ENCODE measurements around the gene TBC1D22A.

Gene TBC1D22A

GRCh38 chr22:47150426-47150825, 388.0 kb downstream of the TBC1D22A start:
- no peak for DNase-seq

- no peak for DNase-seq
These were observed 388.6 kb downstream of the TBC1D22A start for GRCh38 chr22:47151064-47151463.

- DNase-seq, result no peak
These were observed 389.0 kb downstream of the TBC1D22A start for GRCh38 chr22:47151490-47151889.

GRCh38 chr22:47152236-47152635, 389.8 kb downstream of the TBC1D22A start:
- DNase-seq, result no peak

GRCh38 chr22:47152938-47153337, 390.5 kb downstream of the TBC1D22A start:
- no peak for DNase-seq

- DNase-seq, result no peak
These were observed 391.5 kb downstream of the TBC1D22A start for GRCh38 chr22:47153854-47154525.

- no peak for DNase-seq
These were observed 392.2 kb downstream of the TBC1D22A start for GRCh38 chr22:47154621-47155081.

- no peak for DNase-seq
These were observed 392.9 kb downstream of the TBC1D22A start for GRCh38 chr22:47155131-47155885.

- no peak for DNase-seq
These were observed 393.5 kb downstream of the TBC1D22A start for GRCh38 chr22:47155912-47156311.

GRCh38 chr22:47156352-47157092, 394.1 kb downstream of the TBC1D22A start:
- DNase-seq, result no peak

- no peak for DNase-seq
These were observed 394.6 kb downstream of the TBC1D22A start for GRCh38 chr22:47157093-47157420.

GRCh38 chr22:47157486-47158270, 395.2 kb downstream of the TBC1D22A start:
- DNase-seq, result no peak

- no peak for DNase-seq
These were observed 396.0 kb downstream of the TBC1D22A start for GRCh38 chr22:47158457-47158856.

- no peak for DNase-seq
These were observed 397.1 kb downstream of the TBC1D22A start for GRCh38 chr22:47159592-47159991.

GRCh38 chr22:47160141-47160541, 397.7 kb downstream of the TBC1D22A start:
- DNase-seq, result no peak

GRCh38 chr22:47160781-47161520, 398.5 kb downstream of the TBC1D22A start:
- DNase-seq, result no peak

GRCh38 chr22:47161631-47162030, 399.2 kb downstream of the TBC1D22A start:
- no peak for DNase-seq

GRCh38 chr22:47162865-47163264, 400.4 kb downstream of the TBC1D22A start:
- no peak for DNase-seq

- no peak for DNase-seq
These were observed 401.0 kb downstream of the TBC1D22A start for GRCh38 chr22:47163481-47163855.

GRCh38 chr22:47163856-47164513, 401.5 kb downstream of the TBC1D22A start:
- DNase-seq, result no peak

GRCh38 chr22:47164514-47165337, 402.3 kb downstream of the TBC1D22A start:
- DNase-seq, result no peak
